NAMALWA (cell line): ENCODE data around the gene KRT6A.
"Not testable (repeated sequence)": the region's sequence is repeated elsewhere in the genome, so short reads cannot be mapped to it uniquely, and the experiment has no call there.

Source experiments
- DNase-seq: peaks from one replicate; pipeline ENCODE4 v3.0.0-alpha.2; 2015; ENCODE audit warnings: low spot score

KRT6A gene

GRCh38 chr12:52458861-52459260 is 34.2 kb downstream of the KRT6A start:
- DNase-seq = no peak

- no peak for DNase-seq
These were observed 37.2 kb downstream of the KRT6A start for GRCh38 chr12:52455821-52456220.

- no peak for DNase-seq
These were observed 38.5 kb downstream of the KRT6A start for GRCh38 chr12:52454411-52455201.

GRCh38 chr12:52452101-52452500 is 41.0 kb downstream of the KRT6A start, which contains the start of gene KRT6B:
KRT6B (minus strand) TSS chr12:52452146; CDS start chr12:52452078, 68 bp downstream.
- DNase-seq = no peak

GRCh38 chr12:52448228-52448627 is 44.8 kb downstream of the KRT6A start:
- no peak for DNase-seq

GRCh38 chr12:52447196-52447595 is 45.9 kb downstream of the KRT6A start:
- not testable (repeated sequence) for DNase-seq

GRCh38 chr12:52446367-52447045 is 46.6 kb downstream of the KRT6A start:
- no peak for DNase-seq

GRCh38 chr12:52445876-52446275 is 47.2 kb downstream of the KRT6A start:
- no peak for DNase-seq

GRCh38 chr12:52444647-52445595 is 48.1 kb downstream of the KRT6A start:
- no peak for DNase-seq

- DNase-seq = no peak
These were observed 49.1 kb downstream of the KRT6A start for GRCh38 chr12:52443966-52444365.

- no peak for DNase-seq
These were observed 50.4 kb downstream of the KRT6A start for GRCh38 chr12:52442600-52443061.

GRCh38 chr12:52441320-52441911 is 51.6 kb downstream of the KRT6A start:
- no peak for DNase-seq

- no peak for DNase-seq
These were observed 52.2 kb downstream of the KRT6A start for GRCh38 chr12:52440821-52441319.

GRCh38 chr12:52439845-52440244 is 53.2 kb downstream of the KRT6A start:
- no peak for DNase-seq

- no peak for DNase-seq
These were observed 53.6 kb downstream of the KRT6A start for GRCh38 chr12:52439420-52439819.

- DNase-seq = no peak
These were observed 54.5 kb downstream of the KRT6A start for GRCh38 chr12:52438305-52439301.

- no peak for DNase-seq
These were observed 55.5 kb downstream of the KRT6A start for GRCh38 chr12:52437508-52437907.
